DND-41 (cell line): ENCODE data around the gene ARL14EPL.

Experiments
- ATAC-seq: fragments of 200-7000 bp; cut with Tn5 transposase; 3 replicates; pipeline ENCODE4 v1.9.1; 2021; ENCODE audit warnings: low read depth; ENCODE audit not compliant: insufficient read depth
- DNase-seq: peaks from one replicate; pipeline ENCODE4 v3.0.0-alpha.2; 2020
- H2AFZ ChIP-seq: 2 replicates; pipeline ENCODE4 v1.6.0; 2012; ENCODE audit warnings: low read depth, low read length
- H3K27ac ChIP-seq: 2 replicates; pipeline ENCODE4 v1.5.1; 2012; ENCODE audit warnings: low read length, inconsistent platforms
- H3K27me3 ChIP-seq: fragments of 200-600 bp; sonication (generic); 2 replicates; pipeline ENCODE4 v1.6.0; 2012; ENCODE audit warnings: low read length, mild to moderate bottlenecking, inconsistent platforms; ENCODE audit not compliant: insufficient read depth, poor library complexity
- H3K36me3 ChIP-seq: 2 replicates; pipeline ENCODE4 v1.5.1; 2012; ENCODE audit warnings: low read length, inconsistent platforms; ENCODE audit not compliant: insufficient read depth
- H3K4me1 ChIP-seq: 2 replicates; pipeline ENCODE4 v1.5.1; 2012; ENCODE audit warnings: mild to moderate bottlenecking, low read length; ENCODE audit not compliant: insufficient read depth
- H3K4me2 ChIP-seq: 2 replicates; pipeline ENCODE4 v1.6.0; 2012; ENCODE audit warnings: mild to moderate bottlenecking, moderate library complexity, low read length, inconsistent platforms; ENCODE audit not compliant: insufficient read depth
- H3K4me3 ChIP-seq, 2 experiments: fragments of 200-600 bp in 1 of 2; shearing (Covaris generic) in 1 of 2; 2 replicates each; pipeline ENCODE4 v1.5.1; 2012 to 2016; ENCODE audit warnings: inconsistent platforms in 2 of 2, low read length in 2 of 2, mild to moderate bottlenecking in 2 of 2, low read depth in 1 of 2, moderate library complexity in 1 of 2
- H3K79me2 ChIP-seq: 2 replicates; pipeline ENCODE4 v1.6.0; 2012; ENCODE audit warnings: low read length, inconsistent platforms; ENCODE audit not compliant: insufficient read depth
- H3K9ac ChIP-seq: 2 replicates; pipeline ENCODE4 v1.6.0; 2012; ENCODE audit warnings: low read depth, mild to moderate bottlenecking, inconsistent platforms, low read length, moderate library complexity
- H3K9me3 ChIP-seq: 2 replicates; pipeline ENCODE4 v1.5.1; 2012; ENCODE audit warnings: low read length, moderate library complexity, mild to moderate bottlenecking, inconsistent platforms; ENCODE audit not compliant: insufficient read depth, severe bottlenecking
- H4K20me1 ChIP-seq: 2 replicates; pipeline ENCODE4 v1.6.0; 2012; ENCODE audit warnings: low read length; ENCODE audit not compliant: insufficient read depth
- EZH2 ChIP-seq: IDR thresholded peaks from 3 replicates; pipeline ENCODE4 v1.6.1; 2012; ENCODE audit warnings: borderline replicate concordance, low read depth, mild to moderate bottlenecking, moderate library complexity, low read length, inconsistent platforms; ENCODE audit not compliant: severe bottlenecking
- TF ChIP-seq, protein P1 (sequence below): IDR thresholded peaks from 2 replicates; pipeline ENCODE4 v1.5.1; 2012; ENCODE audit warnings: borderline replicate concordance, low read length, moderate library complexity, mild to moderate bottlenecking; ENCODE audit not compliant: poor library complexity, severe bottlenecking; ENCODE audit errors: extremely low read depth

ARL14EPL gene

GRCh38 chr5:115988002-115988401 is 44.3 kb upstream of the ARL14EPL start:
- Histone ChIP-seq H3K4me3 (no peak overlapping the region), H2AFZ (no peak overlapping the region), H3K27me3 (no peaks in the 10 kb centered on the region), H3K9me3 (no peaks in the 10 kb centered on the region), H3K4me2 (no peak overlapping the region), H4K20me1 (no peaks in the 10 kb centered on the region), H3K27ac (no peak overlapping the region), H3K36me3 (no peaks in the 10 kb centered on the region), H3K79me2 (no peaks in the 10 kb centered on the region), H3K4me1 (no peaks in the 10 kb centered on the region), H3K9ac (no peak overlapping the region)
- DNase-seq (no peak), ATAC-seq (no peak)
- no peak for TF ChIP-seq EZH2
- TF ChIP-seq, protein P1, sequence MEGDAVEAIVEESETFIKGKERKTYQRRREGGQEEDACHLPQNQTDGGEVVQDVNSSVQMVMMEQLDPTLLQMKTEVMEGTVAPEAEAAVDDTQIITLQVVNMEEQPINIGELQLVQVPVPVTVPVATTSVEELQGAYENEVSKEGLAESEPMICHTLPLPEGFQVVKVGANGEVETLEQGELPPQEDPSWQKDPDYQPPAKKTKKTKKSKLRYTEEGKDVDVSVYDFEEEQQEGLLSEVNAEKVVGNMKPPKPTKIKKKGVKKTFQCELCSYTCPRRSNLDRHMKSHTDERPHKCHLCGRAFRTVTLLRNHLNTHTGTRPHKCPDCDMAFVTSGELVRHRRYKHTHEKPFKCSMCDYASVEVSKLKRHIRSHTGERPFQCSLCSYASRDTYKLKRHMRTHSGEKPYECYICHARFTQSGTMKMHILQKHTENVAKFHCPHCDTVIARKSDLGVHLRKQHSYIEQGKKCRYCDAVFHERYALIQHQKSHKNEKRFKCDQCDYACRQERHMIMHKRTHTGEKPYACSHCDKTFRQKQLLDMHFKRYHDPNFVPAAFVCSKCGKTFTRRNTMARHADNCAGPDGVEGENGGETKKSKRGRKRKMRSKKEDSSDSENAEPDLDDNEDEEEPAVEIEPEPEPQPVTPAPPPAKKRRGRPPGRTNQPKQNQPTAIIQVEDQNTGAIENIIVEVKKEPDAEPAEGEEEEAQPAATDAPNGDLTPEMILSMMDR: no peak

DNA sequence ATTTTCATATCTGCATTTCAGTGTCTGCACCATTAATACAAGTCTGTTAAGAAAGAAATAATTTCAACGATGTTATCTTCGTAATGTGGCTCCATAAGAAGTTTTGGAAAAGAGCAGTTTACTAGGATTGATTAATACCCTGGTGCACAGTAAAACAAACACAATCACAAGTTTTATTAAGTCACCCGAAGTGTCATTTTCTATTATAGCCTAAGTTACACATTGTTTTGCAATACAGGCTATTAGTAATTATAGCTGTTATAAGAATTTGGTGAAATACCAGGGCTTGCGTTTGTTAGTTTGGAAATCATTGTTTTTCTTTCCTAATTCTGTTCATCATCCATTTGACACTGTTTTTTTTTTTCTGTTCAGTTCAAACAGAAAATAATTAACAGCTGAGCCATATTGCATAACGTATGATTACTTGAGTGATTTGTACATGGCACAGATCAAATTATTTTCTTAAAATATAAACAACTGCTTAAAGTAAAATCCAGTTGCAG is 39.4 kb upstream of the ARL14EPL start:
- TF ChIP-seq, protein P1: no peak
- no peak for TF ChIP-seq EZH2
- DNase-seq: no peak
- no peak overlapping the region for H3K4me3 ChIP-seq
- no peak overlapping the region for H2AFZ ChIP-seq
- H3K4me1 ChIP-seq: no peaks in the 10 kb centered on the region
- H3K4me2 ChIP-seq: no peak overlapping the region
- no peaks in the 10 kb centered on the region for H3K36me3 ChIP-seq
- H3K9me3 ChIP-seq: no peaks in the 10 kb centered on the region
- H3K79me2 ChIP-seq: no peaks in the 10 kb centered on the region
- H3K27ac ChIP-seq: no peak overlapping the region
- H3K9ac ChIP-seq: no peak overlapping the region
- ATAC-seq: no peak
- no peaks in the 10 kb centered on the region for H3K27me3 ChIP-seq
- H4K20me1 ChIP-seq: no peaks in the 10 kb centered on the region

- Histone ChIP-seq H3K27me3 (no peaks in the 10 kb centered on the region), H3K36me3 (no peaks in the 10 kb centered on the region), H3K9ac (no peak overlapping the region), H3K9me3 (no peaks in the 10 kb centered on the region), H2AFZ (no peak overlapping the region), H4K20me1 (no peaks in the 10 kb centered on the region), H3K4me1 (no peaks in the 10 kb centered on the region), H3K79me2 (no peaks in the 10 kb centered on the region), H3K4me3 (no peak overlapping the region), H3K27ac (no peak overlapping the region), H3K4me2 (no peak overlapping the region)
- TF ChIP-seq EZH2: no peak
- TF ChIP-seq, protein P1: no peak
- ATAC-seq (no peak), DNase-seq (no peak)
Observed at GRCh38 chr5:115995351-115995750, 36.9 kb upstream of the ARL14EPL start.
